ENCODE data around the gene UBXN2A.
A peak's percentile ranks its signal among the peaks of the same experiment; 100 is the strongest.

Gene UBXN2A

DNA sequence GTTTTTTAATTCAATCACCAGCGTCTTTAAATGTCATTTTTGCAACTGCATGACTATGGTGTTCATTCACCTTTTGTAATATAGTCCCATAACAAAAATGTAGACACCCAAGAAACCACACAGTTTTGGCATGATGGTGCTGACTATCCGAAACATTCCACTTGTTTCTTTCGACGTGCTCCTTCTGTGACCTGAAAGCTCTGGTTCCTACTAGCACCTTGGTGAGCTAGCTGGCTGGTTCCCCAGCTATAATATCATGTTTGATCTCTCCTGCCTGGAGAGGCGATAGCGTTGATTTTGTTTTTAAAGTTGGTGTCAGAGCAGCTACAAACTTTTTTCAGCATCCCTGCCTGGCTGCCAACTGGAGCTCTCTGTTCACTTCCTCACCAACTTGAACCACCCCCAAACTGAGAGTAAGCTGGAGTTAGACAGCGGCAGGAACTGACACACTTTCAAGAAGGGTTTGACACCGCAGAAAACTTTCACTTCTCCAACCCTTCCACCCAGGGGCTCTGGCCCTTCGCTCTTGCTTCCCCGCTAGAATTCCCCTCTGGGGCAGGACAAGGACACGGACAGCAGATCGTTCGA is 14.5 kb upstream of the UBXN2A start (continued):
- TF ChIP-seq ZBTB17 (tag by site-specific recombination; IDR thresholded peaks at IDR 0.05) (peak; percentile 98), FEZF1 (tag by site-specific recombination; IDR thresholded peaks at IDR 0.05) (peak; percentile 27; the same call in 1 of the 2 replicates), PRDM1 (tag by site-specific recombination; IDR thresholded peaks at IDR 0.05) (peak; percentile 91), ZNF629 (tag by site-specific recombination; IDR thresholded peaks at IDR 0.05) (peak; percentile 9; the same call in 1 of the 2 replicates)
- TF ChIP-seq, protein P1, sequence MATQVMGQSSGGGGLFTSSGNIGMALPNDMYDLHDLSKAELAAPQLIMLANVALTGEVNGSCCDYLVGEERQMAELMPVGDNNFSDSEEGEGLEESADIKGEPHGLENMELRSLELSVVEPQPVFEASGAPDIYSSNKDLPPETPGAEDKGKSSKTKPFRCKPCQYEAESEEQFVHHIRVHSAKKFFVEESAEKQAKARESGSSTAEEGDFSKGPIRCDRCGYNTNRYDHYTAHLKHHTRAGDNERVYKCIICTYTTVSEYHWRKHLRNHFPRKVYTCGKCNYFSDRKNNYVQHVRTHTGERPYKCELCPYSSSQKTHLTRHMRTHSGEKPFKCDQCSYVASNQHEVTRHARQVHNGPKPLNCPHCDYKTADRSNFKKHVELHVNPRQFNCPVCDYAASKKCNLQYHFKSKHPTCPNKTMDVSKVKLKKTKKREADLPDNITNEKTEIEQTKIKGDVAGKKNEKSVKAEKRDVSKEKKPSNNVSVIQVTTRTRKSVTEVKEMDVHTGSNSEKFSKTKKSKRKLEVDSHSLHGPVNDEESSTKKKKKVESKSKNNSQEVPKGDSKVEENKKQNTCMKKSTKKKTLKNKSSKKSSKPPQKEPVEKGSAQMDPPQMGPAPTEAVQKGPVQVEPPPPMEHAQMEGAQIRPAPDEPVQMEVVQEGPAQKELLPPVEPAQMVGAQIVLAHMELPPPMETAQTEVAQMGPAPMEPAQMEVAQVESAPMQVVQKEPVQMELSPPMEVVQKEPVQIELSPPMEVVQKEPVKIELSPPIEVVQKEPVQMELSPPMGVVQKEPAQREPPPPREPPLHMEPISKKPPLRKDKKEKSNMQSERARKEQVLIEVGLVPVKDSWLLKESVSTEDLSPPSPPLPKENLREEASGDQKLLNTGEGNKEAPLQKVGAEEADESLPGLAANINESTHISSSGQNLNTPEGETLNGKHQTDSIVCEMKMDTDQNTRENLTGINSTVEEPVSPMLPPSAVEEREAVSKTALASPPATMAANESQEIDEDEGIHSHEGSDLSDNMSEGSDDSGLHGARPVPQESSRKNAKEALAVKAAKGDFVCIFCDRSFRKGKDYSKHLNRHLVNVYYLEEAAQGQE (tag by site-specific recombination; IDR thresholded peaks at IDR 0.05) = peak; percentile 12; the same call in 1 of the 2 replicates

GRCh38 chr2:23926290-23926749 is 13.9 kb upstream of the UBXN2A start:
- TF ChIP-seq ZNF610 (tag by site-specific recombination; IDR thresholded peaks at IDR 0.05; ENCODE audit: borderline replicate concordance) (no peak), ZNF768 (tag by site-specific recombination; IDR thresholded peaks at IDR 0.05) (no peak), ZBTB20 (tag by site-specific recombination; IDR thresholded peaks at IDR 0.05) (peak; percentile 59), ZNF747 (tag by site-specific recombination; IDR thresholded peaks at IDR 0.05) (no peak), IKZF3 (tag by site-specific recombination; IDR thresholded peaks at IDR 0.05) (no peak), ZNF658 (tag by site-specific recombination; IDR thresholded peaks at IDR 0.05) (no peak), ZNF777 (tag by site-specific recombination; IDR thresholded peaks at IDR 0.05; ENCODE audit: borderline replicate concordance) (no peak), ZNF561 (tag by site-specific recombination; IDR thresholded peaks at IDR 0.05; ENCODE audit: borderline replicate concordance) (peak; percentile 20; the same call in 1 of the 2 replicates), ZNF140 (tag by site-specific recombination; IDR thresholded peaks at IDR 0.05) (no peak), GLIS2 (tag by site-specific recombination; IDR thresholded peaks at IDR 0.05) (peak; percentile 66), ZNF335 (tag by site-specific recombination; conservative IDR thresholded peaks at IDR 0.05) (peak; percentile 76)
- TF ChIP-seq, protein P1 (tag by site-specific recombination; IDR thresholded peaks at IDR 0.05) = 0 out of 2 replicates have a peak, but pooled peaks have one; percentile 8
- TF ChIP-seq, protein P2, sequence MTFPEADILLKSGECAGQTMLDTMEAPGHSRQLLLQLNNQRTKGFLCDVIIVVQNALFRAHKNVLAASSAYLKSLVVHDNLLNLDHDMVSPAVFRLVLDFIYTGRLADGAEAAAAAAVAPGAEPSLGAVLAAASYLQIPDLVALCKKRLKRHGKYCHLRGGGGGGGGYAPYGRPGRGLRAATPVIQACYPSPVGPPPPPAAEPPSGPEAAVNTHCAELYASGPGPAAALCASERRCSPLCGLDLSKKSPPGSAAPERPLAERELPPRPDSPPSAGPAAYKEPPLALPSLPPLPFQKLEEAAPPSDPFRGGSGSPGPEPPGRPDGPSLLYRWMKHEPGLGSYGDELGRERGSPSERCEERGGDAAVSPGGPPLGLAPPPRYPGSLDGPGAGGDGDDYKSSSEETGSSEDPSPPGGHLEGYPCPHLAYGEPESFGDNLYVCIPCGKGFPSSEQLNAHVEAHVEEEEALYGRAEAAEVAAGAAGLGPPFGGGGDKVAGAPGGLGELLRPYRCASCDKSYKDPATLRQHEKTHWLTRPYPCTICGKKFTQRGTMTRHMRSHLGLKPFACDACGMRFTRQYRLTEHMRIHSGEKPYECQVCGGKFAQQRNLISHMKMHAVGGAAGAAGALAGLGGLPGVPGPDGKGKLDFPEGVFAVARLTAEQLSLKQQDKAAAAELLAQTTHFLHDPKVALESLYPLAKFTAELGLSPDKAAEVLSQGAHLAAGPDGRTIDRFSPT (tag by site-specific recombination; IDR thresholded peaks at IDR 0.05) = no peak
- H3K4me1 ChIP-seq (ENCODE audit: control insufficient read depth, insufficient read depth, low read length) = peaks cover 15% of the 10 kb centered on the region
- peak overlapping the region; percentile 86 for H3K27ac ChIP-seq (ENCODE audit: extremely low read depth, low read depth, low read length)
- no peaks in the 10 kb centered on the region for H3K9me3 ChIP-seq (ENCODE audit: control insufficient read depth, insufficient read depth, low read depth, low read length)
- H3K4me3 ChIP-seq (ENCODE audit: low read depth, low read length) = peak overlapping the region; percentile 98
- H3K36me3 ChIP-seq (ENCODE audit: control insufficient read depth in 2 of 2, insufficient read depth in 1 of 2, low read length in 2 of 2) = no peaks in the 10 kb centered on the region; a peak in 1 of 3 replicates
- POLR2A ChIA-PET = interaction anchor here (0.6 to 2.9 kb wide), 15 partner anchors 14 to 196 kb away, joined by 3 to 68 read pairs (median 8); partner anchors contain the start of genes FAM228B, FKBP1B, PFN4 and SF3B6
- CTCF ChIA-PET = interaction anchor here (0.6 to 3.6 kb wide), 26 partner anchors 8 to 428 kb away, joined by 3 to 28 read pairs (median 5); partner anchors contain the start of genes TP53I3 and UBXN2A

Data from HEK293 (cell line).